HepG2 (cell line): ENCODE data around the gene CDC25C.

ENCODE experiments used
- ATM ChIP-seq: fragments of 450-650 bp; IDR thresholded peaks from 2 replicates; pipeline ENCODE4 v1.7.1; 2017; ENCODE audit warnings: mild to moderate bottlenecking, borderline replicate concordance
- CREB1 ChIP-seq, 2 experiments: fragments of 450-650 bp in 1 of 2; IDR thresholded peaks; 2 replicates each; pipeline ENCODE4 v1.6.1; 2016 to 2017; ENCODE audit warnings: control low read depth in 1 of 2, mild to moderate bottlenecking in 1 of 2, missing compliant biosample characterization in 1 of 2, missing genetic modification characterization in 1 of 2
- CTCF ChIP-seq: sonication (generic); formaldehyde crosslinking; IDR thresholded peaks from 2 replicates; pipeline ENCODE4 v1.5.0; 2020; ENCODE audit warnings: mild to moderate bottlenecking, missing genetic modification reagents, moderate library complexity
- KAT2B ChIP-seq: fragments of 150-350 bp; IDR thresholded peaks from 2 replicates; pipeline ENCODE4 v1.6.1; 2014; ENCODE audit warnings: low read depth, low read length, borderline replicate concordance
- KLF16 ChIP-seq, 2 experiments: sonication (generic) in 1 of 2; formaldehyde crosslinking in 1 of 2; IDR thresholded peaks; 2 replicates each; pipeline versions ENCODE4 v1.6.1 to v1.8.0; 2016 to 2023; ENCODE audit warnings: missing genetic modification reagents in 2 of 2, missing compliant biosample characterization in 1 of 2
- MAZ ChIP-seq, 2 experiments: sonication (generic) in 1 of 2; formaldehyde crosslinking in 1 of 2; IDR thresholded peaks; 2 replicates each; pipeline versions ENCODE4 v1.5.0 to v1.6.1; 2012 to 2020; ENCODE audit warnings: low read depth in 2 of 2, mild to moderate bottlenecking in 2 of 2, borderline replicate concordance in 1 of 2, improper control_type of control experiment in 1 of 2, low read length in 1 of 2, missing genetic modification reagents in 1 of 2, moderate library complexity in 1 of 2
- PRMT3 ChIP-seq: sonication (generic); formaldehyde crosslinking; IDR thresholded peaks from 2 replicates; pipeline ENCODE4 v1.8.1; 2022; ENCODE audit warnings: low read depth, mild to moderate bottlenecking, moderate library complexity, missing genetic modification reagents, borderline replicate concordance
- SP2 ChIP-seq: sonication (generic); formaldehyde crosslinking; IDR thresholded peaks from 2 replicates; pipeline ENCODE4 v1.5.1; 2020; ENCODE audit warnings: mild to moderate bottlenecking, missing genetic modification reagents
- TCF7L2 ChIP-seq: IDR thresholded peaks from 2 replicates; pipeline ENCODE4 v1.6.1; 2011; ENCODE audit warnings: mild to moderate bottlenecking, low read depth, low read length, moderate library complexity
- USF2 ChIP-seq, 2 experiments: sonication (generic) in 1 of 2; formaldehyde crosslinking in 1 of 2; IDR thresholded peaks; 2 replicates each; pipeline versions ENCODE4 v1.5.1 to v1.6.1; 2011 to 2020; ENCODE audit warnings: borderline replicate concordance in 1 of 2, low read depth in 1 of 2, low read length in 1 of 2, mild to moderate bottlenecking in 1 of 2, missing genetic modification reagents in 1 of 2, moderate library complexity in 1 of 2
- ZFP62 ChIP-seq: sonication (generic); formaldehyde crosslinking; IDR thresholded peaks from 2 replicates; pipeline ENCODE4 v1.4.0; 2020; ENCODE audit warnings: missing genetic modification reagents
- ZFX ChIP-seq: sonication (generic); formaldehyde crosslinking; IDR thresholded peaks from 2 replicates; pipeline ENCODE4 v1.4.0; 2020; ENCODE audit warnings: mild to moderate bottlenecking, low read depth, missing genetic modification reagents, moderate library complexity
- ZNF138 ChIP-seq: sonication (generic); formaldehyde crosslinking; IDR thresholded peaks from 2 replicates; pipeline ENCODE4 v1.5.0; 2020; ENCODE audit warnings: mild to moderate bottlenecking, low read depth, missing genetic modification reagents
- ZNF576 ChIP-seq: sonication (generic); formaldehyde crosslinking; IDR thresholded peaks from 2 replicates; pipeline ENCODE4 v1.4.0; 2020; ENCODE audit warnings: mild to moderate bottlenecking, missing genetic modification reagents

GRCh38 chr5:138344887-138345622 is 13.5 kb upstream of the CDC25C start:
- TF ChIP-seq ZFX: no peak
- no peak for TF ChIP-seq KAT2B
- no peak for TF ChIP-seq ZNF576 (CRISPR knock-in tag)
- TF ChIP-seq KLF16 (CRISPR knock-in tag; IDR thresholded peaks at IDR 0.05): no peak
- TF ChIP-seq ZFP62 (CRISPR knock-in tag): no peak
- TF ChIP-seq ATM: no peak
- no peak for TF ChIP-seq MAZ (IDR thresholded peaks at IDR 0.05; ENCODE audit: borderline replicate concordance, low read depth, low read length)
- TF ChIP-seq MAZ (CRISPR knock-in tag; IDR thresholded peaks at IDR 0.05; ENCODE audit: low read depth): no peak
- TF ChIP-seq PRMT3: no peak
- TF ChIP-seq CTCF (CRISPR knock-in tag): no peak
- no peak for TF ChIP-seq CREB1 (IDR thresholded peaks at IDR 0.05)
- no peak for TF ChIP-seq CREB1 (CRISPR knock-in tag; IDR thresholded peaks at IDR 0.05)
- no peak for TF ChIP-seq USF2 (IDR thresholded peaks at IDR 0.05; ENCODE audit: low read depth, low read length)
- TF ChIP-seq USF2 (CRISPR knock-in tag; IDR thresholded peaks at IDR 0.05; ENCODE audit: borderline replicate concordance): no peak
- no peak for TF ChIP-seq SP2 (CRISPR knock-in tag)
- TF ChIP-seq ZNF138 (CRISPR knock-in tag): no peak
- no peak for TF ChIP-seq TCF7L2
